ENCODE measurements around the gene NUDT3. TPM values are rescaled to one million over a fixed set of nuclear protein-coding genes. Genes with fewer than 3 reads are reported as not detected.
"Not testable (repeated sequence)": the region's sequence is repeated elsewhere in the genome, so short reads cannot be mapped to it uniquely, and the experiment has no call there.

Gene NUDT3
- polyA plus RNA-seq, 2 of the 4 experiments (the other 2 are of a cell fraction): 5.2 to 13.4 TPM

GRCh38 chr6:34267746-34268145 lies 124.7 kb downstream of the NUDT3 start:
- CTCF ChIA-PET: interaction anchor here (0.7 kb wide), 1 partner anchor 23 kb away, joined by 3 read pairs; no protein-coding TSS in a partner anchor
- TF ChIP-seq MAX (IDR thresholded peaks at IDR 0.05) (no peak), ZSCAN20 (CRISPR knock-in tag; IDR thresholded peaks at IDR 0.05) (no peak), HOXA7 (CRISPR knock-in tag; IDR thresholded peaks at IDR 0.05) (no peak), EHF (CRISPR knock-in tag; IDR thresholded peaks at IDR 0.05) (no peak), FOSB (CRISPR knock-in tag; IDR thresholded peaks at IDR 0.05) (no peak), PBX3 (IDR thresholded peaks at IDR 0.05) (no peak), JUNB (IDR thresholded peaks at IDR 0.05) (no peak), PHF8 (IDR thresholded peaks at IDR 0.05; ENCODE audit: borderline replicate concordance, low read depth) (no peak), MYC (IDR thresholded peaks at IDR 0.05; ENCODE audit: borderline replicate concordance, low read length) (no peak), CBX8 (IDR thresholded peaks at IDR 0.05) (no peak), USF2 (IDR thresholded peaks at IDR 0.05) (no peak), CHD4 (IDR thresholded peaks at IDR 0.05; ENCODE audit: borderline replicate concordance) (no peak), HES2 (IDR thresholded peaks at IDR 0.05) (no peak), ESRRA (IDR thresholded peaks at IDR 0.05; ENCODE audit: borderline replicate concordance, low read length) (no peak), ATOH8 (CRISPR knock-in tag; IDR thresholded peaks at IDR 0.05; ENCODE audit: low read depth) (no peak), SMC3 (IDR thresholded peaks at IDR 0.05) (no peak), ZC3H11A (IDR thresholded peaks at IDR 0.05) (no peak), FOXS1 (CRISPR knock-in tag; IDR thresholded peaks at IDR 0.05) (no peak), RFX5 (IDR thresholded peaks at IDR 0.05) (no peak), NFE2L2 (conservative IDR thresholded peaks at IDR 0.05; ENCODE audit: low read length) (no peak)
- Histone ChIP-seq H3K4me3 (no peak overlapping the region), H3K9me3 (no peaks in the 10 kb centered on the region), H3K27ac (no peak overlapping the region), H3K4me1 (no peaks in the 10 kb centered on the region), H3K4me2 (no peak overlapping the region)
- no peak for FAIRE-seq
- WGBS (ENCODE audit: missing lambda C conversion rate): 83% methylated on average over 2 of the region's 2 CpGs
- POLR2A ChIA-PET: no interaction called here
- DNase-seq (ENCODE audit: low read depth in 1 of 2, low spot score in 1 of 2): no peak
- ATAC-seq: no peak

- H3K4me2 ChIP-seq; FAIRE-seq; DNase-seq (ENCODE audit: low read depth in 1 of 2, low spot score in 1 of 2); POLR2A ChIA-PET; H3K9me3 ChIP-seq; CTCF ChIA-PET; H3K4me1 ChIP-seq; H3K27ac ChIP-seq; H3K4me3 ChIP-seq; ATAC-seq: not testable (repeated sequence)
- WGBS (ENCODE audit: missing lambda C conversion rate): 98% methylated on average over 23 of the region's 23 CpGs
These were observed 129.0 kb downstream of the NUDT3 start for GRCh38 chr6:34263484-34263883.

GRCh38 chr6:34260576-34261267 lies 131.7 kb downstream of the NUDT3 start:
- DNase-seq (ENCODE audit: low read depth in 1 of 2, low spot score in 1 of 2): no peak
- FAIRE-seq: no peak
- ATAC-seq: no peak
- ChIA-PET POLR2A (no interaction called here), CTCF (no interaction called here)
- no peak for TF ChIP-seq JUNB (IDR thresholded peaks at IDR 0.05)
- no peak for TF ChIP-seq KDM5A (IDR thresholded peaks at IDR 0.05)
- no peak for TF ChIP-seq MAFK (IDR thresholded peaks at IDR 0.05; ENCODE audit: partially characterized antibody)
- no peak for TF ChIP-seq POLR2A (IDR thresholded peaks at IDR 0.05; ENCODE audit: low read length)
- TF ChIP-seq MAX (IDR thresholded peaks at IDR 0.05): no peak
- TF ChIP-seq NPAS2 (CRISPR knock-in tag; IDR thresholded peaks at IDR 0.05; ENCODE audit: borderline replicate concordance): no peak
- TF ChIP-seq GATA3 (IDR thresholded peaks at IDR 0.05; ENCODE audit: borderline replicate concordance): no peak
- no peak for TF ChIP-seq NFE2L2 (conservative IDR thresholded peaks at IDR 0.05; ENCODE audit: low read length)
- TF ChIP-seq ZFP36 (IDR thresholded peaks at IDR 0.05; ENCODE audit: borderline replicate concordance, partially characterized antibody): no peak
- TF ChIP-seq HES2 (IDR thresholded peaks at IDR 0.05): no peak
- no peak for TF ChIP-seq POLR2AphosphoS2 (conservative IDR thresholded peaks at IDR 0.05; ENCODE audit: low read length)
- TF ChIP-seq ESRRA (IDR thresholded peaks at IDR 0.05; ENCODE audit: borderline replicate concordance, low read length): no peak
- TF ChIP-seq EHF (CRISPR knock-in tag; IDR thresholded peaks at IDR 0.05): no peak
- TF ChIP-seq TFCP2L1 (CRISPR knock-in tag; IDR thresholded peaks at IDR 0.05): no peak
- TF ChIP-seq FOSB (CRISPR knock-in tag; IDR thresholded peaks at IDR 0.05): no peak
- no peak for TF ChIP-seq HOXB13 (CRISPR knock-in tag; IDR thresholded peaks at IDR 0.05; ENCODE audit: low read depth)
- TF ChIP-seq HOXB5 (CRISPR knock-in tag; IDR thresholded peaks at IDR 0.05): no peak
- no peak for TF ChIP-seq BHLHE40 (IDR thresholded peaks at IDR 0.05; ENCODE audit: low read depth, low read length)
- TF ChIP-seq ZNF302 (CRISPR knock-in tag; IDR thresholded peaks at IDR 0.05): no peak
- no peak for TF ChIP-seq CHD4 (IDR thresholded peaks at IDR 0.05; ENCODE audit: borderline replicate concordance)
- Histone ChIP-seq H3K9me3 (no peaks in the 10 kb centered on the region), H3K4me2 (no peak overlapping the region), H3K4me1 (no peaks in the 10 kb centered on the region), H3K27ac (no peak overlapping the region), H3K4me3 (no peak overlapping the region)
- WGBS (ENCODE audit: missing lambda C conversion rate): 79% methylated on average over 17 of the region's 17 CpGs

Measured in A549 (cell line).